ENCODE results near the gene ANKS1B.
"Not testable (repeated sequence)": the region's sequence is repeated elsewhere in the genome, so short reads cannot be mapped to it uniquely, and the experiment has no call there.

ANKS1B gene

DNA sequence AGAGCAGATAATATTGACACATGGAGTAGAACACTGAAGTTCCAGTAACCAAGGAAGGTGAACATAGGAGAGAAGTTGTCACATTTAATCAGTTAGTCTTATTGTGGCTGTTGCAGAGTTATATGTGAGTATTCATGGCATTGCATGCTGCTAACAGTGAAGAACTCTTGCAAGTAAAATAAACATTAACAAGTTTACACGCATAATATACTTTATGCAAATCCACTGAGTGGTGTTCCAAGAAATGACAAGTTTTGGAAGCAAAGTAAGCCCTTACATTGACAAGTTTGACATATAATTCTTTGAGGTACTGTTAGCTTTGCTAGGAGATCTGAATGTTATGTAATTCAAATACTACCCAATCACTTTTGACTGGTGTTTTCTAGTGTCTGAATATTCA lies 125.6 kb downstream of the ANKS1B start:
- DNase-seq: no peak

DNA sequence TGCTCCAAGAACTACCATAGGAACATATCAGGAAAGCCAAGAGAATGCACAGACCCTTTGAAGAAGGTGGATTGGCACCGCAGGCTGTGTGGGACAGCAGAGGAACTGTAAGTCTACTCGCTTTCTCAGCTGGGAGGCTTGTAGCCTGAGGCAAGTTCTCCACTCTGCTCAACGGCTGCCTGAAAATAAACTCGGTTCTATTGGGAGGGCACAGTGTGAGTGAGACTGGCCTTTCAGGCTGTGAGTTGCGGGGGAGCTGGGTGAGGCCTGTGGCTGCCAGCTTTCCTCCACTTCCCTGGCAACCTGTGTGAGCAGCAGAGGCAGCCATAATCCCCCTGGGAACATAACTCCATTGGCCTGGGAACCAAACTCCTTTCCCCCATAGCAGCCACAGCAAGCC lies 132.1 kb downstream of the ANKS1B start:
- no peak for DNase-seq

DNA sequence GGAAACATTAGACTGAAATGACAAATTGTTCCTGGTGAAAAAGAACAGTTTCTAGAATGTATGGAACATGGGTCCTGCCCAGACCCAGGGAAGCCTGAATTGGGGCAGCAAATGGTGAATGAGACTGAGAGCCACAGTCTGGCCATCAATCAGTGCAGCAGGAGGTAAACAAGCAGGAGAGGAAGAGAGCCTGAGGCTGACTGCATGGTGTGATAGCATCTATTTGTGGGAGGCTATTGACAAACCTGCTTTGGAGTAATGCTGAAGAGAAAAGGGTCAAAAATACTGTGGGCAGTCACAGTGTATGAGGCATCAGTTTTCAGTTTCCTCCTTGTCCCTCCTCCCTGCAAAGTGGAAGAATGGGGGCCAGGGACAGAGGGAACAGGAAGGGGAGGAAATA lies 136.8 kb downstream of the ANKS1B start:
- DNase-seq: no peak

- DNase-seq: no peak
Observed at GRCh38 chr12:99834710-99835109, 150.0 kb downstream of the ANKS1B start.

DNA sequence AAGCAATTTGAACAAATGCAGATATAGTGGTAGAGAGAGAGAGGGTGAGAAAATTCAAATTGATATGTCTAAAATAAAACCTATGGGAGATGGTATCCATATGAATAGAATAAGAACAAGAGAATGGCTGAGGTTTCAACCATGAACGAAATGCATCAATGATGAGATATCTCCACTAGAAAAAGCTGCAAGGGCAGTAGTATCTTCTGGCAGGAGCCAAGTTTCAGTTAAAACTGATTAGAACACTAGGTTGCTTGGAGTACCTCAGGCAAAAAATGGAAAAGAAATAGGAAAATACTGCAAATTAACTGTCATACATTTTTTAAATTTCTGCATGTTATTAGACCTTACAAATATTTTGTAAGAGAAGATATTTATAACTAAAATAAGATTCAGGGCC lies 151.3 kb downstream of the ANKS1B start:
- no peak for DNase-seq

DNA sequence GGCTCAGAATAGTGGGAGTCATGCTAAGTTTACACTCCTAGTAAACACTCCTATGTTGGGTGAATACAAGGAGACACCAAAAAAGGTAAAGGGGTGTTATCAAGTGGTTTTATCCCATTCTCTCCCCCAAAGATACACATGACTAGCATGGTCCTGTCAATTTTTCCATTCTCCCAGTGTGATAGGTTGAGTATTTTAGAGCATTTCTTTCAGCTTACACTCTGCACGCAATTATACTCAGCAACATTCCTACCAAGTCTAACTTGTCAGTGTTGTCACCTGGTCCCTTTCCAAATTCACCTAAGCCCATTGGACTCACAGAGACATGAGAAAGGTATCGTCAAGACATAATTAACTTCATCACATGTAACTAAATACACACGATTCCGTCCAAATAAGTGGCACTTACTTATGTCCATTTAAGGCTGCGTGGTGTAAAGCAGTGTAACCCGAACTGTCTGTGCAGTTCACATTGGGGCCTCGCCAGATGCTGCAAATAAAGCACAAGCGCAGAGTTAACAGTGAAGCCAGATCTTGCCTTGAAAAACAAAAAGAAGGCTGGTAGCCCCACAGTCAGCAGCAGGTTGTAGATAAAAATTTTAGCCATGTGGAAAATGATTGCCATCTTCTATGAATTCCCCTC lies 159.7 kb downstream of the ANKS1B start:
- DNase-seq: no peak

DNA sequence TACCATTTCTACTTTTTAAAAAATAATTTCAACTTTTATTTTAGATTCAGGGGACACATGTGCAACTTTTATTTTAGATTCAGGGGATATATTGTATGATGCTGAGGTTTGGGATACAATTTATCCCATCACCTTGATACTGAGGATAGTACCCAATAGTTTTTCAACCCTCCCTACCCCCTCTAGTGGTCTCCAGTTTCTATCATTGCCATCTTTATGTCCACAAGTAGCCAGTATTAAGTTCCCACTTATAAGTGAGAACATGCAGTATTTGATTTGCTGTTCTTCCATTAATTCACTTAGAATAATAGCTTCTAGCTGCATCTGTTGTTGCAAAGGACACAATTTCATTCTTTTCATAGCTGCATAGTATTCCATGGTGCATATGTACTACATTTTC lies 162.5 kb downstream of the ANKS1B start:
- DNase-seq: no peak

DNA sequence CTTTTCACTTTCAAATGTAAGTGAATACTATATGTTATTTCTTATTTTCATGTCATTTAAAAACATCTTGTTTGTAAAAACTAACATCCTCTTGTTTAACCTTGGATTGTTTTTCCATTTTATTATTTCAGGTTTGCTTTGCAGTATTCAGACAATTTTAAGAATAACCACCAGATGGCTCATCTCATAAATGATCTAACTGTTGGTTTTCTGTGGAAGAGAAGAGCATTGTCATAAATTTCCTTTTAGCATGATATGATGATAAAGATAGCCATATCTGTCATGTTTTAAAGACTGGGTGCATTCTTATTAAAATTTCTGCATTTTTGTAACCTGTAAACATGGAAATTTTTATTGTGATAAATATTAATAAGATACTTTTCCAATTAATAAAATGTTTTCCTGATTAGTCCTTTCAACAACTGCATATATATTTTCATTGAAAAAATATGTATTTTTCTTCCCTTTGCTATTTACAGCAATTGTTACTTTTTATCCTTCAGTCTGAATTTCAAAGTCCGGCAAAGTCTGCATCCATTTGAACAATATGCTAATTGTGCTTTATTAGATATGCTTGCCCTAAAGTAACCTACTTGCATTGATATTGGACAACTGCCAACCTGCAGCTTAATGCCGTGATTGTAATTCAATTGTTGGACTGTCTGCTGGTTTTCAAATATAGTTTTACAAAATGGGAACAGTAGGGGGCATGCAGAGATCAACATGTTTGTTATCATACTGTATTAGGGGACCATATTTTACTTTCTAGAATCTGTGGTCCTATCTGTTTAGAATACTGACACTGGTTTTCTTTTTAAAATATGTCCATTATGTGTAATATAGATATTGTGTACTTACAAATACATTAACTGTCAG lies 173.8 kb downstream of the ANKS1B start:
- peak; percentile 20 for DNase-seq

DNA sequence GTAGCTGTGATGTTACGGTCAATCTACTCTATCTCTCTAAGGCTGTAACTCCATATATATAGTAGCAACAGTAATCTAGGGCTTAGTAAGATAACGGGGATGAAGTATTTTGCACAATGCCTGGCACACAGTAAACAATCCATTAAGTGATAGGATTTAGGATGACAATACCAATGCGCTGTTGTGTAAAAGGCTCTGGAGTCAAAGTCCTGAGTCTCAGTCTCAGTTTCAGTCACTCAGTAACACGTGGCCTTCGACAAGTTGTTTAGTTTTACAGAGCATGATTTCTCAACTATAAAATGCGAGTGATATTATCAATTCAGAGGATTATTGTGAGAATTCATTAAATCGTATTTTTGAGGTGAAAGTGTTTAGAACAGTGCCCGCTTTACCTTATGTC lies 174.8 kb downstream of the ANKS1B start:
- no peak for DNase-seq

DNA sequence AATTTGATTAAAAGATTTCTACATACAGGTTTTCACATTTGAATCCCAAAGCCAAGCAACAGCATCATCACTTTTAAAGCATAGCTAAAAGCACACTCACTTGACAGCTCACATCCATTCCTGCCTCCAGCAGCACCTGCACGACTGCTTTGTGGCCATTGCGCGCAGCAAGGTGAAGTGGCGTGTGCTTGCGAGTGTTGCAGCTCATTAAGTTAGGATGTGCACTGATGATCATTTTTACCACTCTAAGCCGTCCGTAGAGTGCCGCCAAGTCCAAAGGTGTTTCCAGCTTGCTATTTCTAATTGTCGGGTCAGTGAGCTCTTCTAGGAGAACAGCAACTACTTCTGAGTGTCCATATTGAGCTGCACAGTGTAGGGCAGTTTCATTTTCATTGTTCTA lies 178.4 kb downstream of the ANKS1B start:
- DNase-seq: no peak

DNA sequence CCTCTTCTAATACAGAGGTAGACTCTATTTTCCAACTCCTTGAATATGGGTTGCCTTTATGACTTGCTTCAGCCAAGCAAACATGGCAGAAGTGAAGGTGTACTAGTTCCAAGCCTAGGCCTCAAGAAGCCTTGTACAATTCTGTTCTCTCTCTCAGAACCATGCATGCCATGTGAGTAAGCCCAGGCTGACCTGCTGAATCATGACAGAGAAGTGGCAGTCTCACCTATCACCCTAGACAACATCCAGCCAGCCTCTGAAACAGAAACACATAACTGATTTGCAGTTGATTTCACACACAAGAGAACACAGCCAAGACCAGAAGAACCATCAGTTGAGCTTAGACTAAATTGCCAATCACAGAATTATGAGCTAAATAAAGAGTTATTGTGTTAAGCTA lies 180.0 kb downstream of the ANKS1B start:
- no peak for DNase-seq

GRCh38 chr12:99800605-99801004 lies 184.1 kb downstream of the ANKS1B start:
- no peak for DNase-seq

DNA sequence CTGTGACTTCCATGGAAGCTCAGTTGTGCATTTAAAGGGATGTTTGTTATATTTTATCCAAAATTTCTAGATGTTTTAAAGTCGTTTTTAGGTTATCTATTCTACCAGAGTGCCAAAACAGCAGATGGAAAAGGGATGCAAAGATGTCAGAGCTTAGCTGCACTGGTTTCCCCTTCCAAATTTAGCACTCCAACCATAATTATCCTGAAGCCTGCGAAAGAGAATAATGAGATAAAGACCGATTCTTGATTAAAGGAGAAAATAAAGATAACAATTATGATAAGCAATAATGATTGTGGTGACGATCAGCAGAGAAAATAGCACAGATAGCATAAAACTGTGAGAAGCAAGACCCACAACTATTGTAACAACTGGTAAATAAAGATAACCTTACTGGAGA lies 186.8 kb downstream of the ANKS1B start:
- not testable (repeated sequence) for DNase-seq

- no peak for DNase-seq
Observed at GRCh38 chr12:99783421-99783820, 201.3 kb downstream of the ANKS1B start.

GRCh38 chr12:99772274-99772673 lies 212.5 kb downstream of the ANKS1B start:
- DNase-seq: no peak

- no peak for DNase-seq
Observed at GRCh38 chr12:99771659-99772058, 213.1 kb downstream of the ANKS1B start.

- no peak for DNase-seq
Observed at GRCh38 chr12:99769396-99769980, 215.2 kb downstream of the ANKS1B start.

DNA sequence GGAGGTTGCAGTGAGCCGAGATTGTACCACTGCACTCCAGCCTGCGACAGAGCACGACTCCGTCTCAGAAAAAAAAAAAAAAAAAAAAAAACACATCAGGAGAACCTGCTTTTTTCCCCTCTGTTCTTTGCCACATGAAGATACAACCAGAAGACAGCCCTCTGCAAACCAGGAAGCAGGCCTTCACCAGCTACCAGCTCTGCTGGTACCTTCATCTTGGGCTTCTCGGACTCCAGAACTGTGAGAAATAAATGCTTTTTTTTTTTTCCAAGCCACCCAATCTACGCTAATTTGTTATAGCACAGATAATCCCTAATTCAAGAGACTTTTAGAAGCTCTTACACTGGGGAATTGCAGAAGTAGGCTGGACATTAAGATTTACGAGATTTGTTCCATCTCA lies 216.0 kb downstream of the ANKS1B start:
- no peak for DNase-seq

DNA sequence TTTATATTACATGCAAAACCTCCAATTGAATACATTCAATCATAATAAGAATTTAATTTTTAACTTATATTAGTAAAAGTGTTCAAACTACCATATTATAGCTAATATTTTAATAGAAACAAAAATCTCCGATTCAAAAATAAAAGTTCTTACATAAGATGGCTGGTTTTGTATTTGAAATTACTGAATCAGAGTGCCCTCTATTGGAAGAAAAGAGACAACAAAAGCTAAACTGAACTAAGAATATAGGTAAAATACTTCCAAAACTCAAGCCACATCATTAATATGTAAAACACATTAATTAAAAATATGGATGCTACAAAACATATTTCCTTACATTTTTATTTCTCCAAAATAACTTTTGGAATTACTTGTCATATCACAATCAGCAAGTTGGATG lies 216.9 kb downstream of the ANKS1B start:
- DNase-seq: no peak

DNA sequence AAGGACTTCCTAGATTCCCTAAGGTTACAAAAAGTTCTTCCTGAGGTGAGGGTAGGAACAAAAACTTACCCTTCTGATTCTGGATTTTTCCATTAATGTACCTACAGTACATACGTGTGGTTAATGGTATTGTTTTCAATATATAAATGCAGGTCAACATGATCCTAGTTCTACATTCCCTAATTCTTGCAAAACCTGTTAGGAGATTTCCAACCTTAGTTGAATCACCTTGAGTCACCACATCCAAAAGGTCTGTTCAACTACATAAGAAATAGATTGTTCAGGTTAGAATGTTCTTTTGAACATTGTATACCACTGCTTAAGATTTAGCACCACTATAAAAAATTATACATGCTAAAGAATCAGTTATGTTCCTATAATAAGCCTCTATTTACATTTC lies 218.3 kb downstream of the ANKS1B start:
- DNase-seq: no peak

DNA sequence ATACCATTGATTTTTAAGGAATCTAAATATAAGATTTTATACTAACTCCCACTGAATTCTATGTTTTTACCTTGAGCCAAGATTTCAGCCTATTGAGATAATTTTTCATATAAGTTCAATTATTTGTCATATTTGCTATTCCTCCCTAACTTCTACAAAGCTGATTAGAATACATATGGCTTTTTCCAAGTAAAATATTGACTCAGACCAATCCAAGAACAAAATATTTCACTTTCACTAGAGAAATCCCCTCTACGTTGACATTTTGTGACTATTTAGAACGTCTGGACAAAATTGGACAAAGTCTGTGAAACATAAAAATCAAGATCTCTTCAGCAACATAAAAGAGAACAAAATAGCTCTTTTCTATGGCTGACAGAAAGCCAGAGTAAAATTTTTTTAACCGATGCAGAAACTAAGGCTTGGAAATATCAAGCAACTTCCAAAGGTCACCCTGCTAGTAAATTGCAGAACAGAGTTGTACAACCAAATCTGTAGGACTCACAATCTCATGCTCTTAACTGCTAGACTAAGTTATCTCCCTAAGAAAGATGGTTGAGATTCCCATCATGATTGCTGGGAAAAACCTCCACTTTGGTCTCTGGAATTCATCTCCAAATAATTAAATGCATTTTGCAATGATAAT lies 219.1 kb downstream of the ANKS1B start:
- no peak for DNase-seq

DNA sequence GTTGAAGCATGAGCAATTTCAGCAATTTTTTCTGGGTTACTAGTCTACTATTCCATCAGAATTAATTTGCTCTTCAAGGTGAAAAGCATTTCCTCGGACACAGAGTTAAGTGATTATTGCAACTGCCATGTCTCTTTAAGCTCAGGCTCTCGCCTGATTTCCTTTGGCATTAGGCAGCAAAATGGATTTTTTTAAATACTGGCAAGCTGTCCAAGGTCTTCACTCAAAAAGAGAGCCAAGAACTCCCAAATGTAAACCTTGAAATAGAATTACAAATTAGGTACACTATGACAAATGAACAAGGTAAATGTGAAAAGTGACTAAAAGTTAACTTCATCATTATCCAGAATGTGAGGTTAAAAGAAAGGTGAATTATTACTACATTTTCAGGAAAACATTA lies 225.3 kb downstream of the ANKS1B start:
- no peak for DNase-seq

DNA sequence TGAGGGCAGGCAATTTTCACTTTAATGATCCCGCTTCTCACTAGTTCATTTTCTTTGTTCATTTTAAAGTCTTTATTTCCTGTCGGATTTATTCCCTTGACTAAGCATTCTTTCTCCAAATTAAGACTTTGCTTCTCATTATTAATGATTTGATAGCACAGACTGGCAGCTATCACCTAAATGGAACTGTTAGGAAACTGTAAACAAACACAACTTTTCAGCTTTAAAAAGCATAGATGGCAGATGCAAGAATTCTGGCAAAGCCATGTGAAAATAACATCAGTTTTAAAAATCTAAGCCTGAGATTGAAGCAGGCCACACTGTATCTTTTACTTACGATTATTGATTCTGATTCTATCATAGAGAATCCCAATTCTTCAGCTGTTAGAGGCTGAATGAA lies 225.7 kb downstream of the ANKS1B start:
- no peak for DNase-seq

GRCh38 chr12:99752740-99753139 lies 232.0 kb downstream of the ANKS1B start:
- no peak for DNase-seq
